Measurements from ENCODE around the gene GPC6.
A peak's percentile ranks its signal among the peaks of the same experiment; 100 is the strongest.

Gene GPC6

DNA sequence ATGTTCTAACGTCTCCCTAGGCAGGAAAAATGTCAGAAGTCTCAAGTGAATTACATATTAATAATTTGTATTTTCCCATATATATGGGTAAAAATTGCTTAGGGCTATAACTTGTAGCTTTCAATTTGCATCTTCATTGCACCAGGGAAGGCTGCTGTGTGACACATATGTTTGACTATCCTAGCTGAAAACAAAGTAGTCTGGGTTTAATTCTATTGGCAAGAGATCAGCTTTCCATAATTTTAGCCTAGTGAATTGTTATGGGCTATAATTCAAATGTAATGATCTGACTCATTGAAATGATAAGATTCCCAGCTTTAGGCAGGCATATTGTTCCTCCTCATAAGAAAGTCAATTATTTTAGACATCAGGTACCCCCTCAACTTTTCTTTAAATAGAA, 699.8 kb downstream of the GPC6 start:
- no peak for DNase-seq (ENCODE audit: low spot score)

DNA sequence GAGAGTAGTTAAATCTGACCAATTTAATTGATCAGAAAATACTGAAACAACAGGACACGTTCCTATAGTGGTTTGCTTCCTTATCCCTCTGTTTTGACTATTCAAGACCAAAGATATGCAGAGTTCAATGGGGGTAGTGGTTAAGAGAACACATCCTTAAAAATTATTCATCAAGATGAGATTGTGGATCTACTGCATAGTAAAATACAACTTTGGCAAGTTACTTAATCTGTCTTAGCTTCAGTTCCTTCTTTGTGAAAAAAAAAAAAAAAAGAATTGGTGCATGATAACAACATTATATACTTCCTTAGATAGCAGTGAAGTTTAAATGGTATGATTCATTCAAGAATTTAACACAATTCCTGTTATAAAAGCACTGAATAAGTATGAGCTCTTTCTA, 700.8 kb downstream of the GPC6 start:
- DNase-seq (ENCODE audit: low spot score): no peak

DNA sequence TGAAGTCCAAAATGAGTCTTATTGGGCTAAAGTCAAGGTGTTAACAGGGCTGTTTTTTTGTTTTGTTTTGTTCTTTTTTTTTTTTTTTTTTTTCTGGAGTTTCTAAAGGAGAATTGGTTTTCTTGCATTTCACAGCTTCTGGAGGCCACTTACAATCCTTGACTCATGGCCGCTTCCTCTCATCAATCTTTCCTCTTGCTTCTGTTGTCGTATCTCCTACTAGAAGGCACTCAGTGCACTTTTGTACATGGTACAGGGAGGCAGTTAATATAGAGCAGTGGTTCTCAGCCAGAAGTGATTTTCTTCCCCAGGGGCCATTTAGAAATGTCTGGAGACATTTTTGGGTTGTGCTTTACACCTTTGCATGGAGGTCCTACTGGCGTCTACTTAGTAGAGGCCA, 706.3 kb downstream of the GPC6 start:
- DNase-seq (ENCODE audit: low spot score): no peak

DNA sequence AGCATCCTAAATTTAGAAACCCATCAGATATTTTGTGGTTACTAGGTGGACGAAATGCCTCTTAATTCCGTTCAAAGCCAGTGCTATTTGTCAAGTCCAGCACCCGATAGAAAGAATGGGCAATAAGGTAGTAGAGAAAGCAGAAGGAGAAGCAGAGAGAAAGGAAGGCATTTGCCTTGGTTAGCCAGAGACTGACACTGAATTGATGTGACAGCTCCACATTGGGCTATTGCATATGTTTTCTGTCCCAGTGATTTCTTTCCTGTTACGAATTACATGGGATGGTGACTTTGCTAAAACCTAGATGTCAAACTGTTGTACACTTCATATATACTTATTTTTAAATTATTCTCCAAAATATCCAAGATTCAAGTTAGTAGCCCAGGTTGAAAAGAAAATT, 710.3 kb downstream of the GPC6 start:
- no peak for DNase-seq (ENCODE audit: low spot score)

DNA sequence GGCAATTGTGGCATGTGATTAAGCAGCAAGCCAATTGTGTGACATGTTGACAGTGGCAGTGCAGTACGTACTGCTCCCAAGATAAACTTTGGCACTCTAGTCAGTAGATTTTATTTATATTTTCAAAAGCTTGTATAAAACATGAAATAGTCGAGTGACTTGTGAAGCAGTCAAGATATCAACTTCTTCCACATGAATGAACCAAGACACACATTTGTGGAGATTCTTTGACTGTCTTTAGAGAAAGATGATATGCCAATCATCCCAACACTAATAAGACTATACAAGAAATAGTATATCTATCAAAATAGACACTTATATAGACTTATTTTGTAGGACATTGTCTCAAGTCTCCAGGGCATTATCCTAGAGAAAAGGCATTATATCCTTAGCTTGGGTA, 714.8 kb downstream of the GPC6 start:
- no peak for DNase-seq (ENCODE audit: low spot score)

DNA sequence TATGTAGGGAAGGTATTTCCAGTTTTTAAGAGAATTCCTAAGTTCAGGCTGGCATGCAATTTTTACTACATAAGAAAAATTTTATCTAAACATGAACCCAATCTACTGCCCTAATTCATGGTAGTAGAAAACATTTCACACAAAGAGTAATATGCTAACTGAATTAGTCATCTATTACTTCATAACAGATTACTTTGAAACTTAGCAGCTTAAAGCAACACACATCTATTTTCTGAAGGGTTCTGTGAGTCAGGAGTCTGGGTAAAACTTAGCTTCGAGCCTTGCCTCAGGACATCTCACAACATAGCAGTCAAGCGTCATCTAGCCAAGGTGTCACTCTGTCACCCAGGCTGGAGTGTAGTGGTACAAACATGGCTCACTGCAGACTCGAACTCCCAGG, 715.4 kb downstream of the GPC6 start:
- no peak for DNase-seq (ENCODE audit: low spot score)

DNA sequence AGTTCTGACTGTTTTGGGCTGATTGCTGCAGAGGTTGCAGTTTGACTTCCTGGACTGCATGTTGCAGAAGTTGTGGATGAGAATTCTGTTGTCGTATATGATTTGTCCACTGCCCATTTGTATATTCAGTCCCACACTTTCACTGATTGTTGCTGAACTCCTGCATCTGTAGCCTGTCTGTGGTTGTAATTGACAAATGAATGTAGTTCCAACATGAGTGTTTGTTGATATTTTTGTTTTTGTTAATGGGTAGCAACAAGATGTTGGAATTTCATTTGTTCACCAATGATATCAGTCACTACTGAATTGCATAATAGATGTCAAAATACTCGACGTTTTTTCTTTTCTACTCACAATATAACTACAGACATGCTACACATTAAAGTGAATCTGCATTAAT, 719.0 kb downstream of the GPC6 start:
- DNase-seq (ENCODE audit: low spot score): no peak

DNA sequence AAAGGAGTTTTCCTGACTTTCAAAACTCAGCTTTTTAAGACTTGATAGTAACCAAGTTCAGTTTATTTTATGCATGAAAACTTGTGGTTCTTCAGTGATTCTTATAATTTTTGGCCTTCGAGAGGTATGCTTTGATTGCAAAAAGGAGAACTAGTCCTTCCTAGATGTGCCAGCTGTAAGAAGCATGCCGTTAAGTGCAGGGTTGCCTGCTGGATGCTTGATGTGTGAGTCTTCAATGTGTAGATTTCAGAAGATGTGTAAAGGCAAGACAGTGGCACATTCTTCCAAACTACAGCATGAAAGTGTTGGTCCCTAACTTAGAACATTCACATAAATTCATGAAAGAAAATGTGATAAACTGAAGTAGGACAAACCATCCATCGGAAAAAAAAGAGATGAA, 720.4 kb downstream of the GPC6 start:
- DNase-seq (ENCODE audit: low spot score): no peak

DNA sequence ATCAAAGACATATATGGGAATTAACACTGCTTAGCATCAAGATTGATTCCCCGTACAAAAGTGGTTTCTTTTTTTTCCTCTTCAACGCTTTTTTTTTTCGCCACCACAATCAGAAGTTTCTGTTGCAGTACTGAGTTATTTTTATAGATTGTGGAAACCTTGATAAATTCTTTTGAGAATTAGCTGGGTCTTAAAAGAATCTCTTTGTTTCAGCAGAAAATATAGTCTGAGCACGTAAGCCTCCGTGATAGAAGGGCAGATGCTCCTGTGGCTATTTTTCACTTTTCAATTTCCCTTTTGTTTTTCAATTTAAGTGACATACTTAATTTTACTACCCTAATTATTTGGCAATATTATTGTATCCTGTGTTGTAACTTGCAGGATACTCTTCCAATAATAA, 721.0 kb downstream of the GPC6 start:
- DNase-seq (ENCODE audit: low spot score): no peak

DNA sequence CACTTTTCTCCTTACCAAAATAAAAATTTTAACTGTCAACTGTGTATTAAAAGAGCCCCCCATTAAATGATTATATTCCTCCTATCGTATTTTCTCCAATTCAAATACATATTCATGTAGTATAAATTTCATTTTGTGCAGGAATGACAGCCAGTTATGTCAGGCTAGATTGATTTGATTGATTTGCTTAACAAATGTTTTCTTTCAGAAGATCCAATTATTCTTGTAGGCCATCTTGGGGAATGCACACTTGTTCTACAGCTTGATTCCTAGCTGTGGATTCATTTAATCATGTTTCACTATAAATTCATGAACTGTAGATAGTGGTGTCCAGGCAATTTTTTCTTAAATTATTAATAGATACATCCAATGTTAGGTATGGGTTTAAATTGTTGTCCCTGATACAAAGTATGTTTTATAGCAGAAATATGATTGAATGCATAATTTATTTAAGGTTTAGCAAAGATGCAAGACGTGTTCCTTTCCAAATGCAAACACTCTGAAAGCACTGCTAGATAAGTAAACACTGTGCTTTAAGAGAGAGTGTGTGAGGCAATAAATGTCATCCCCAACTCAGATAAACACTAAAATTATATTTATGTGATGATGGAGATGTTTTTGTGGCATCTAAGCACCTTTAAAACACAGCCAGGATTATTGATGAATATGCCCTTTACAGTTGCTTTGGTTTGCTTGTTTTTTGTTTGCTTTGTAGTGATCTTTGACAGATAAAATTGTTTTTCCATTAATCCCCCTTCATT, 721.7 kb downstream of the GPC6 start:
- no peak for DNase-seq (ENCODE audit: low spot score)

DNA sequence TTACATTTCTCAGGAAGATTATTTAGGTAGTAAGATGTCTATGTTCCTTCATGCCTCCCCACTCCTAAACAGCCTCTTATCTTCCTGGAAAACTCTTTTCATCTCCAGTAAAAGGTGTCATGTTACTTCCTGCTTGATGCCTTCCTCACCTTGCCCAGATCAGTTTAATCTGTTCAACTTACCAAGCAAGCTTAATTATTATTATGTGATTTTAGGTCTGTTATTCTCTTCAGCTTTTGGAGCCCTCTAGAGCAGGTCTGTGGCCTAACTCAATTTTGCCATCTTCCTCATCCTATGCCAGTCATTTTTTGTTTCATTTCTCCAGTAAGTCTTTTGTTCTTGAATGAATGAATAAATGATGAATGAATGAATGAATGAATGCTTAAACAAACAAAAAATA, 724.5 kb downstream of the GPC6 start:
- peak; percentile 17 for DNase-seq (ENCODE audit: low spot score)

DNA sequence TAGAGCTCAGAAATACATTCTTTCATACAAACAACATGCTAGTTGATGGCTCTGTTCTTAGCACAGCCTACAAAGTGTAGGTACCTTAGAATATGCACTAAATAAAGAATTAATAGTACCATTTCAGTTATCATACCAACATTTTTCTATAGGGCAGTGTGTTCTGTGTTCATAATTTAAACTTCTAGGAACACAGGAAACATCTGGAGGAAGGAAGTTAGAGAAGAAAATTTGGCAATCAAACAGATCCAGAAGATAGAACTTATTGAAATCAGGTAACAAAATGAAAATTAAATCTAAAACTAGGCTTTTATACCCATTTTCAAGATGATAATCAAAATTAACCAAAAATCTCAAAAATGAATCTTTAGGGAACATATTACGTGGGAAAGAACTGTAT, 725.3 kb downstream of the GPC6 start:
- no peak for DNase-seq (ENCODE audit: low spot score)

DNA sequence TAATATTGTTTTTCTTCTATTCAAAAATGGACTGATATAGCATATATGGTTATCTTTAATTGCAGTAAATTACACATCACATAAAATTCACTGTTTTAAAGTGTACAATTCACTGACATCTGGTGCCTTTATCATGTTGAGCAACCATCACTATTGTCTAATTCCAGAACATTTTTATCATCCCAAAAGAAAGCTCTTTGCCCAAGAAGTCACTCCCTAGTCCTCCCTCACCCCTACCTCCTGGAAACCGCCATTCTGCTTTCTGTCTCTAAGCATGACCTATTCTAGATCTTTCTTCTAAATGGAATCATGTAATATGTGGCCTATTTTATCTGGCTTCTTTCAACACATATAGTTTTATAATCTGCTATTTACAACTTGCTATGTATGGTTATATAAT, 727.2 kb downstream of the GPC6 start:
- no peak for DNase-seq (ENCODE audit: low spot score)

DNA sequence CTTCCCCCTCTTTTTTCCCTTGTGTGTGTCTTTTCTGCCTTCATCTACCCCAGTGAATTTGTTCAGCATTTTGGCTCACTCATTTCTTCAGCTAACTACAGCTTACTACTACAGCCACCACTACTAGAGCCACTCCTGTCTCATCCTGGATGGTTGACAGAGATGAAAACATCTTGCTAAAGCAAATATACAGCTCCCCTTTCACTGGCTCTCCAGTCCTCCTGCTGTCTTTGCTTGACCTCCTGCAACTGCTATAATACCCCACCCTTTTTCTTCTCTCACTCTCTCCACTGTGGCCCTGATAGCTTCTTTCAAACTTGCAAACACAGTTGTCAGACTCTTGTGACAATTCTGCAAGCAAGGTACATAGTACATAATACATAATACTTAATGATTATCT, 729.3 kb downstream of the GPC6 start:
- no peak for DNase-seq (ENCODE audit: low spot score)

DNA sequence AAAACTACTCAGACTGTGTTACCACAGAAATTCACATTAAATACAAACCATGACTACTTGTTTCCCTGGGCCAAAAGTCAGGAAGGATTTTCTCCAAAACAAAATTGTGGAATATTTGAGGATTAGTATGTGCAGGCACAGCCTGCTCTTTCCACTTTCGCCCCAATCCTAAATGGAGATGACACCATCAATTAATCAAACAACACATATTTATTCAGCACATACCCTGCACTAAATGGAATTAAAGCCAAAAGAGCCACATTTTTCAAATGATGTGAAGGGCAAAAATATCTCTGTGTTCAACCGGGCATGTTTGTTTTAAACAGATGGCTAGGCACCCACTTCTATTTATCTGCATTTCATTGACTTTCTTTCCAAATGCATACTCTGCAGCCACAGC, 729.8 kb downstream of the GPC6 start:
- no peak for DNase-seq (ENCODE audit: low spot score)

DNA sequence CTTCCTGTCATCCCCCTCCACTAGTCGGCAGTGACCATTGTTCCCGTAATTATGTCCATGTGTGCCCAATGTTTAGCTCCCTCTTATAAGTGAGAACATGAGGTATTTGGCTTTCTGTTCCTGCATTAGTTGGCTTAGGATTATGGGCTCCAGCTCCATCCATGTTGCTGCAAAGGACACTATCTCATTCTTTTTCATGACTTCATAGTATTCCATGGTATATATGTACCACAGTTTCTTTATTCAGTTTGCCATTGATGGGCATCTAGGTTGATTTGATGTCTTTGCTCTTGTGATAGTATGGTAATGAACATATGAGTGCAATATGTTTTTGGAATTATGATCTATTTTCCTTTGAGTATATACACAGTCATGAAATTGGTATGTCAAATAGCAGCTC, 730.8 kb downstream of the GPC6 start:
- DNase-seq (ENCODE audit: low spot score): no peak

DNA sequence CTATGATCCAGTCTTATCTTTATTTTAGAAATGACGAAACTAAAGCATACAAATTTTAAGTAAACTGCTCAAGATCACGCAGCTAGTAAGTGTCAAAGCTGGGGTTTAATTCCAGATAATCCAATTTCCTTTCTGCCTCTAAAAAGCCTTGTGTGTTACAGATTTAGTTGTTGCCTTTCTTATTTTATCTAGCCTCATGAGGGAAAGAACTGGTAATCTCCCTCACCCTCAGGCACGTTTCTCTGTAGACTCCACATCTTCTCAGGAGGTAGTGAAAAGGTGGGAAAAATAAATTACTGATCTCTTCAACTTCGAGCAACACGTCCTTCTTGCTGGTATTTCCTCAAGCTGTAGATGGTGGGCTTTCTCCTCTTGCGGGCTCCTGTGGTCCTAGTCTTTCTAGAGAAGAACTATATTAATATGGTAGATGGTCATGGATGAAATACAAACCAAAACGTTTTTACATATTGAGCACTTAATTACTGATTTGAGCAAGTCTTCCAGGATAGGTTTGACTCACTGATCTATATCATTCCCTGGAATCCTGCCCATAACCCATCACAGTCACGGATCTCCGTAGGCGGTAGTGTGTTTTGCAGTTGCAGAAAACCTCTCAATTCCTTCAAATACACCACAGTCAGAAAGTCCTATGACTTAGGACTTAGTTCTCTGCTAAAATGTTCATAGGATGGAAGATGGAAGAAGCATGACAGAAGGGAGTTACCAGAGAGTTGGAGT, 733.4 kb downstream of the GPC6 start:
- DNase-seq (ENCODE audit: low spot score): no peak

DNA sequence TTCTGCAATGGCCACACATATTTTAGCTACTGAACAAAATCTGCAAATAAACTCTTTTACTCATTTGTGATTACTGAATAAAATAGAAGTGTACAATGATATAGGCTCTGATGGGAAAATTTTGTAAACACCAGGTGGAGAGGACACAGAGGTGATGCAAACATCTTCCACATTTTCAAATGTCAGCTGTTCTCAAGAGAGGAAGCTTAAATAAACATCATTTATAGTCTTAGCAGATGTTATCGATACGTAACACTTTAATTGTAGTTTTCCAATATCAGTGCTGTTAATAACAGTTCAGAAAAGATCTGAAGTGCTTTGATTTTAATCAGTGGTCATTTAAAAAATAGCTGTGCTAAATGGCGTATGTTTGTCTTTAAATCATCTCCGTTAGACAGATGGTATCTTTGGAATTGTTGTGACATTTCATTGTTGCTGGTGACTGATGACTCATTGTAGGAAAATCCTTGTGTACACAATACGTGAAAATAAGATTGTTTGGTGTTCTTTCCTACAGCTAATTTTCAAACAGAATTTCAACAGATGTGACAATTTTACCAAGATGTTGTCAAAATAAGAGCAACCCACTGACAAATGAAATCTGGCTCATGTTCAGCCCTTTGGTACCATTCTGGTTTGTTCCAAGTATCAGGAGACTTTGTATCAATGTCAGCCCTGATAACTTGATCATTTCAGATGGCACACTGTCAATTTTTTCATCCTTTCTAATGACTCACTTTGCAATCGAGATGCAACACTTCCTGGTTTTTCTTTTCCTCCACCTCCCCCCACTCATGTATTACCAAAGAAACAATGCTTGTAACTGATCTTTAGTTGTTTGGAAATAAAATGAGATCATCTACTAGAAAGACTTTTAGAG, 736.9 kb downstream of the GPC6 start:
- no peak for DNase-seq (ENCODE audit: low spot score)

DNA sequence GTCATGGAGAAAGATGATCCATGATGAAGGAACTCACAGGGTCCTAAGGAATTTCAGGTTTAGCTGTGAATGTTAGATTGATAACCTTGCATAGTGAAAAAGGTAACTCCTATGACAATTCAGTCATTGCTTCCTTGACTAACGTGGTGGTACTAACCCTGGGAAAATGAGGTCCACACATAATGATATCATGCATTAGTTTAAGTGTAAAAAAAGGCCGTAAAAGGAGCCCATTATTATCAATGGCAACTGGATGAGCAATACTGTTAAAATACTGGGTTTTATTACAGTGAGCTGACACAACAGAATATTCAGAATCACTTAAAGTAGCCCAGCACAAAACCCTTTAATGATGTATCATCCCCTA, 737.5 kb downstream of the GPC6 start:
- DNase-seq (ENCODE audit: low spot score): no peak

DNA sequence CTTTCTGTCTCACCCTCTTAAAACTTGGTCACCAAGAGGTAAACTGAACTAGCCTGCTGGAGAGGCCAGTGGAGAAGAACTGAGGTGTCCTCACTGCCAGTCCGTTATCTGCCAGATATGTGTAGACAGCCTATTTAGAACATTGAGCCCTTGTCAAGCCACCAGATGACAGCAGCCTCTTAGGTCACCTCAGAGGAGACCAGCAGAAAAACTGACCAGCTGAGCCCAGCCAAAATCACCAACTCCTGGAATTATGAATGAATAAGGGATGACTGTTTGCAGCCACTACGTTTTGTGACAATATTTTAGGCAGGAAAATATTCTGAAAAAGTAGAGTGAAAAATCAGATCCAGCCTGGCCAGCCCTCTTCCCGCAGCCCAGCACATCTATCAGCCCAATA, 739.0 kb downstream of the GPC6 start:
- DNase-seq (ENCODE audit: low spot score): no peak

DNA sequence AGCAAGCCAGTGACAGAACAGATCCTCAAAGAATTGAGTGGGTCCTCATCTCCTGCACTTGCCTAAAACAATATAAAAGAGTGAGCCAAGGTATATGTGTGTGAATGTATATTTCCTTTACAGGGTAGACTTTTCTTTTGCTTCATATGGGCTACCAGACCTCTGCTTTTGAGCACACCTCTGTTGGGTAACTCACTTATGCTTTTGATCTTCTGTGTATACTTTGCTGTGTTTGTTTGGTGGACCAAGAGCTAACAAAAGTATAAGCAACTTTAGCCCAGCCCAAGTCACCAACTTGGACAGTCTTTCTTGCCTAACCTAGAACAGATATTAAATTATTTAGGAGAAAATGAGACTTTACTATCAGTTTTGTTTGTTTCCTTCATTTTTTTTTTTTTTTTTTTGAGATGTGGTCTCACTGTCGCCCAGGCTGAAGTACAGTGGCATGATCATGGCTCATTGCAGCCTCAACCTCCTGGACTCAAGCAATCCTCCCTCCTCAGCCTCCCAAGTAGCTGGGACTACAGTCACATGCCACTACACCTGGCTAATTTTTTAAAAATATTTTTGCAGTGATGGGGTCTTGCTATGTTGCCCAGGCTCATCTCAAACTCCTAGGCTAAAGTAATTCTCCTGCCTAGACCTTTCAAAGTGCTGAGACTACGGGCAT, 739.8 kb downstream of the GPC6 start:
- no peak for DNase-seq (ENCODE audit: low spot score)

DNA sequence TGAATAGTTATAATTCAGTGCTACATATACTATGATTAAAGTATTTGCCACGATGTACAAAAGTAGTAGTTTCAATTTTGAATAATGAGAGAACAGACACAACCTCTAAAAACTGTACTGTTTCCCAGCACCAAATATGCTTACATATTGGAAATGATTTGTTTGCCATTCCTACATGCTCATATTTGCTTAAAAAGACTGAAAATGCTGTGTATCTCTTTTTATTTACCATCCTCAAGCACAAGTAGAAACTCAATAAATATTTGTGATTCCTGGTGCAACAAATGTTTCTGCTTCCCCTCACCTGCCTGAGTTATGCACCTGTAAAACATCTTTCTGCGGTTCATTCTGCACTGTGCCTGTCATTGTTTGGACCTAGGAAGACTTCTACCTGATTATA, 740.7 kb downstream of the GPC6 start:
- DNase-seq (ENCODE audit: low spot score): no peak

DNA sequence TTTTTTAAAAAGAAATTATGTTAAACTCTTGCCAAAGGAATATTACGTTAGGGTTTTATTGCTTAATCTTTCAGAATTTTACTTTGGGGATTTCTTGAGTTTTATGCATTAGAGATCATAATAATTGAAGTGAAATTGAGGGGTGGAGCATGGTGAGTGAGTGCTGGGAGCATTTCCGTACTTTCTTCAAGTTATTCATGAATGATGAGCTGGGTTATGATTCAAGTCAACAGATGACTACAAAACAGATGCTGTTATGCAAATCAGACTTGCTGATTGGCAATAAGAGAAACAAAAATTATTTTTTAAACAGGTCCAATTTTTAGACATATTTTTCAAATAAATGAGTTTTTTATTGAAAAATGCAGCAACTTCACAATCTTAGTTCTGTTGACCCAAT, 748.6 kb downstream of the GPC6 start:
- DNase-seq (ENCODE audit: low spot score): no peak

All from D341Med (cell line).